CD4-positive, alpha-beta T cell treated with Interleukin-2 at 100 ng/mL for 4 hours (primary cell): ENCODE measurements around the gene LRCH3.
"Not testable (repeated sequence)": the region's sequence is repeated elsewhere in the genome, so short reads cannot be mapped to it uniquely, and the experiment has no call there.

Source experiments
- DNase-seq: peaks from one replicate; pipeline ENCODE4 v3.0.0-alpha.2; 2020; ENCODE audit warnings: low spot score

Gene LRCH3

GRCh38 chr3:197836244-197836643, 45.2 kb downstream of the LRCH3 start:
- no peak for DNase-seq

GRCh38 chr3:197837282-197837681, 46.2 kb downstream of the LRCH3 start:
- DNase-seq, result no peak

GRCh38 chr3:197841789-197842188, 50.7 kb downstream of the LRCH3 start:
- DNase-seq, result no peak

DNA sequence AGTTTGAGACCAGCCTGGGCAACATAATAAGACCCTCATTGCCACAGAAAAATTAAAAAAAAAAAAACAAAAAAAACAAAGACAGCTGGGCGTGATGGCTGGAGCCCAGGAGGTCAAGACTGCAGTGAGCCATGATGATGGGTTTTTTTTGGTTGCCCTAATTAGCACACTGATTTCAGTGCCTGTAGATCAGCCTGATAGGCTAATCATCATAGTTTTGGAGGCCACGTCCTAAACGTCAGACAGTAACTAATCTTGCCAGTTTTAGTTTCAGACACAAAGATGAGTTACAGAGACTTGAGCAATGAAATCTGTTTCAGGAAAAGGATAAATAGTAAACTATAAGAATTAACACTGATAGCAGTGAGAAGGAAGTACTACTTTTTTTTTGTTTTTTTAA, 55.4 kb downstream of the LRCH3 start:
- DNase-seq, result no peak

DNA sequence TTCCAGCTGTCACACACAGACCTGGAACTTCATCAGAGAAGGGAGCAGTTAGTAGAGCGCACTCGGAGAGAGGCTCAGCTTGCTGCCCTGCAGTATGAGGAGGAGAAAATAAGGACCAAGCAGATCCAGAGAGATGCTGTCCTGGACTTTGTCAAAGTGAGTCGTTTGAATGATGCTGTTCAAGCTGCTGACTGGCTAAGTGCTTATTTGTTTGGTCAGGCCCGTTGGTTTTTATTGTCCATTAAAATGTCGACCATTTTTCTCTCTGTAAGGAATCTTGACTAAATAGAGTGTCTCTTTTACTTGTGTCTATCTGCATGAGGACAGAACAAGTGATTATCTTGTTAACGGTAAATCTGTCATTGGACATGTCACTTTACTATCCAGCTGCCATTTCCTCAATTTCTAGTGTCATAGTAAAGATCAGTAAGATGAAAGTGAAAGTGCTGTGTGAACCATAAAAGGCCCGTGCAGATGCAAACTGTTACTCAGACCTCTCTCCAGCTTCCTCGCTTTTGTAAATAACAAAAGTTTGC, 56.9 kb downstream of the LRCH3 start:
- DNase-seq, result peak; percentile 60

DNA sequence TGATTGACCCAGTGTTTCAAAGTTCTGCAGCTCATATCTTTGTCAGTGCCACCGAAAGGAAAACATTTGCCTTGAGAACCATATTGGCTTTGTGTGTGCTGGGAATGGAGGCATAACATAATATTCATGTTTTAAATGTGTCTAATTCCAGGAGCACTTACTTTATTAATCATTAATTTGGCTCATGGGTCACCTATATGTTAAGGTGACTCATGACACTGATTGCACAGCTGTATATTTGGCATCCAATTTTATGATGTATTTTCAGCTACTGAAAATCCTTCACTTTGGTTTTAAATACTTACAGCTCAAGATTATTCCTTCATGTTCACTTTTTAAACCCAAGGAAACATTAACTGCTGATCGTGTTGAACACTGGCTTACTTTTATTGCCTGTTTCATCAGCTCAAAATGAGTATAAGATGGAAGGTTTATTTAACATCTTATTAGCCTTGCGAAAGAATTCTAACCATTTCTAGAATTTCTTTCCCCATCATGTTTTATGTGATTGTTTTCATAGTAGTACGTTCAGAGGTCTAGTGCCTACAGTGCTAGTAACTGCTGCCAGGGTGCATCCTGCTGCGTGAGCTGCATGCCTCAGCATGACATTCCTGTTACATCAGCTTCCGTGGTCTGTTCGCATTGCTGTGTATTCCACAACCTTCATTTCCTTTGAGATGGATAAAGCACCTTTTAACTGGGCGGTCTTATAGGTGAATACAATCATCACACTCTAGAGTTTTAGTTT, 63.7 kb downstream of the LRCH3 start:
- DNase-seq, result no peak

GRCh38 chr3:197855571-197855970, 64.5 kb downstream of the LRCH3 start:
- no peak for DNase-seq

- DNase-seq, result no peak
These were observed 65.3 kb downstream of the LRCH3 start for GRCh38 chr3:197856199-197856816.

DNA sequence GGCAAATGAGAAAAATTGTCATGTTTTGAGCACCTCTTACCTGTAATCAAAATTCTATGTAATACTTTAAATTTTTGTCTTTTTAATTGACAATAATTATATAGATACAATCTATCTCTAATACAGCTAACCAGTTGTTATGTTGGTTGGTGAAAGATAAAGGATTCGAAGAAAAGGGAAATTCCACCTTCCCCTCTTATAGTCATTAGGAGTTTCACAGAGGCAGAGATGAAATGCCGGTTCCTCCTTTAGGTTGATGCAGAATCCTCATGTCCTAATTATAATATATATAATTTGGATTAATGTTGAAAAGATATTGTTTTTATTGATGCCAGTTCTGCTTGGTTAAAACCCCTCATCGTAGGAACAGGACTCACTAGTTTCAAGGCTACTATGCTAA, 67.1 kb downstream of the LRCH3 start:
- no peak for DNase-seq

DNA sequence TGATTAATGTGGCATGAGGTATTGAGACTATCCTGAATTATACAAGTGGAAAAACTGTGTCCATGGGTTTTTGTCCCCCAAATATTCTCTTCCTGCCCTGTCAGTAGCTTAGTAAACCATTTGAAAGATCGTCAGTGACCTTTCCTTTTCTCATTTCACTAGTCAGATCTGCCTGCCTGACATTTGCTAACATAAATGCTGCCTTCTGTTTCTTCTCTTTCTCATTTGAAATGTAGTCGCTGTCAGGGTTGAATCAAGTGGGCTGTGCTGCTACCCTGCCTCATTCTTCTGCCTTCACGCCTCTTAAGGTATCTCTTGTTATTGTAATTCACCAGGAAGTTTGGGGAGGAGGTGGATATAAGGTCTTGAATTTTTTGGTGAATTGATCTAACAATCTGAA, 67.5 kb downstream of the LRCH3 start:
- no peak for DNase-seq

DNA sequence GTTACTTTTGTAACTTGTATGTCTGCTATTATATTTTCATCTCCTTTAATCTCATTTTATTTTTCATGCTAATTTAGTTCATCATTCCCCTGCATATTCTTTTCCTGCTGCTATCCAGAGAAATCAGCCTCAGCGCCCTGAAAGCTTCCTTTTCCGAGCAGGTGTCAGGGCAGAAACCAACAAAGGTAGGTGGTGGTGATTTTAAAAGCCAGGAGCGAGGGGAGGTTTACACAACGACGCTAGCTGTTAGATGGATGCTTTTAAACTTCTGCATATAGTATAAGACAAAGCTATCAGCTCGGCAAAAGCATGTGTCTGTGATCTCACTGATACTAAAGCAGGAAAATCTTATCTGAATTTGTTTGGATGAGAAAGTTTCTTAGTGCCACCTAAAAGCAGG, 75.0 kb downstream of the LRCH3 start:
- no peak for DNase-seq

DNA sequence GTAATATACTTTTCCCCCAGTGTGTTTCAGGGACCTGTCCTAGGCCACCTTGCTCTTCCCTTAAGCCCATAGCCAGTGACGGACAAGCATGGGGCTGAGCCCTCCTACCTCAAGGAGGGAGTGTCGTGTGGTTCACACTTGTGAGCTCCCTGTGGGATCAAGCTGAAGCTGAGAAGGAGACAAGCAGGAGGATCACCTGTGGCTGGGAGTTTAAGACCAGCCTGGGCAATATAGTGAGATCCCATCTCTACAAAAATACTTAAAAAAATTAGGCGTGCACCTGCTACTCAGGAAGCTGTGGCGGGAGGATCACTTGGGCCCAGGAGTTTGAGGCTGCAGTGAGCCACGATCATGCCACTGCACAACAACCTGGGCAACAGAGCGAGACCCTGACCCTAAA, 82.3 kb downstream of the LRCH3 start:
- DNase-seq, result no peak

GRCh38 chr3:197874064-197874463, 83.0 kb downstream of the LRCH3 start:
- no peak for DNase-seq

GRCh38 chr3:197874653-197875052, 83.6 kb downstream of the LRCH3 start:
- DNase-seq, result no peak

DNA sequence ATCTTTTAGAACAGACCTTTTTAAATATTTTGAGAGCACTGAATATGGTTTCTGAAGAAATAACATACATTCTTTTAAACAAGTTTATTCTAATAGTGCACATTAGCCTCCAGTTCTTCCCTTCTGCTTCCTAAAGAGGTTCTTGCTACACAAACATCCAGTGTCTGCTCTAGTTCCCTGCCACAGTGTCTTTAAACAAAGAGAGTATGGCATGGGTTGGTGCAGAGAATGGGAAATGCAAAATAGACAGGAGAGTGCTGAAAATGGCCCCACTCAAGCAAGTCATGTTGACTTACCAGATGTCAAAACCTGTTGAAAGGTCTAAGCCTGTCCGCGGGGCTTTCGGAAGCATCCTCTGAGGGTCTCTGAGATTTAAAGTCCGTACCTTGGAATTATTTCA, 86.8 kb downstream of the LRCH3 start:
- no peak for DNase-seq

DNA sequence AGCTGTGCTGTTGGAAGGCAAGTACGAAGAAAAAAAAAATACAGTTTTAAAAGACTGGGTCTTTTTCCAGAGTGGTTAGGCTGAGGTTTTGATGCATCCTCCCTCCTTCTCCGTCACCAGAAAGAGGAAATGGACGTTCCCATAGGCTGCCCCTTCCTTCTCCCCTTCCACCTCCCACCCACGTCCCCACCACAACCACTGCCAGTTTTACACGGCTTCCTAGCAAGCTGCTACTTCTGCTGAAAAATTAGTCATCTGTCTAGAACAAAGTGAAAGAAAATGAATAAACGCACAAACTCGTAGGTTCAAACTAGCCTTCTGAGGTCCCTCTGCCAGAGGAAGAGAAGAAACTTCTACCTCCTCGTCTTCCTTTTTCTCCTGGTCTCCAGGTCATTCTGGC, 87.4 kb downstream of the LRCH3 start:
- peak; percentile 22 for DNase-seq

GRCh38 chr3:197880491-197881269, 89.6 kb downstream of the LRCH3 start:
- no peak for DNase-seq

GRCh38 chr3:197881270-197881969, 90.4 kb downstream of the LRCH3 start:
- DNase-seq, result no peak

GRCh38 chr3:197881970-197882338, 90.9 kb downstream of the LRCH3 start:
- no peak for DNase-seq

- DNase-seq, result no peak
These were observed 91.5 kb downstream of the LRCH3 start for GRCh38 chr3:197882586-197882985.

DNA sequence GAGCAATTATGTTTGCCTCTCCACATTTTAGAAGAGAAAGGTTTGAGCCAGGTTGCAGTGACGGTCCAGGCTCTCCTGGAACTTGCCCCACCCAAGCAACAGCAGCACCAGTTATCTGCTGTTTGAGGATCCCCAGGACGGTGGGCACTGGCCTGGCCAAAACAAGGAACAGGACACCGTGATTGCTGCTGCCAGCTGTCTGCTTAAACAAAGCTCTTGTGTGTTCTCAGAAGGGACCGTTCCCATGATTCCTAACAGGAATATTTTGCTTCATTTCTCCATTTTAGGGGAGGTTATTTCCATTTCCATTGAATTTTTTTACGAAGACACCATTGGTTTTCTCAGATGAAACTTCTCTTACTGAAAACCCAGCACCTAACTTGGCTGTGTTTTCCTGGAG, 92.5 kb downstream of the LRCH3 start:
- DNase-seq, result no peak

DNA sequence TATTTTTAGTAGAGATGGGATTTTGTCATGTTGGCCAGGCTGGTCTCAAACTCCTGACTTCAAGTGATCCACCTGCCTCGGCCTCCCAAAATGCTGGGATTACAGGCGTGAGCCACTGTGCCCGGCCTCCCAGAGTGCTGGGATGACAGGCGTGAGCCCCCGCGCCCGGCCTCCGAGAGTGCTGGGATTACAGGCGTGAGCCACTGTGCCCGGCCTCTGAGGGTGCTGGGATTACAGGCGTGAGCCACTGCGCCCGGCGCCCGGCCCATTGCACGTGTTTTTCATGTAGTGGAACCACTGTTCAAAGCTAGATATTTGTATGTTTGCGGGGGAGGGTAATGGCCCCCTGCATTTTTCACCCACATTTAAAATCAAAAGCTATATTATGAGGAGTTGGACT, 93.3 kb downstream of the LRCH3 start:
- DNase-seq, result not testable (repeated sequence)
